GM18909 (cell line): ENCODE data around the gene MCTP1.

ENCODE experiments used
- ATAC-seq: cut with Tn5 transposase; IDR thresholded peaks from one replicate; pipeline ENCODE4 v1.9.1; 2021; ENCODE audit warnings: mild to moderate bottlenecking; ENCODE audit not compliant: unreplicated experiment, poor library complexity

Gene MCTP1

GRCh38 chr5:94793113-94793815 lies 491.6 kb downstream of the MCTP1 start:
- peak; percentile 100 for ATAC-seq

- no peak for ATAC-seq
Measured at GRCh38 chr5:94791829-94792228, 493.1 kb downstream of the MCTP1 start.

GRCh38 chr5:94788527-94788926 lies 496.4 kb downstream of the MCTP1 start:
- ATAC-seq: no peak

GRCh38 chr5:94784536-94785505 lies 500.1 kb downstream of the MCTP1 start:
- no peak for ATAC-seq

GRCh38 chr5:94782383-94782782 lies 502.5 kb downstream of the MCTP1 start:
- no peak for ATAC-seq

- no peak for ATAC-seq
Measured at GRCh38 chr5:94779684-94780083, 505.2 kb downstream of the MCTP1 start.

GRCh38 chr5:94778732-94779131 lies 506.2 kb downstream of the MCTP1 start:
- ATAC-seq: no peak

GRCh38 chr5:94778299-94778698 lies 506.6 kb downstream of the MCTP1 start:
- ATAC-seq: no peak

- no peak for ATAC-seq
Measured at GRCh38 chr5:94777056-94777880, 507.6 kb downstream of the MCTP1 start.

GRCh38 chr5:94776167-94776566 lies 508.7 kb downstream of the MCTP1 start:
- ATAC-seq: no peak

GRCh38 chr5:94775088-94775487 lies 509.8 kb downstream of the MCTP1 start:
- no peak for ATAC-seq

- no peak for ATAC-seq
Measured at GRCh38 chr5:94771742-94772141, 513.2 kb downstream of the MCTP1 start.

GRCh38 chr5:94769996-94770395 lies 514.9 kb downstream of the MCTP1 start:
- no peak for ATAC-seq

- no peak for ATAC-seq
Measured at GRCh38 chr5:94761786-94762185, 523.1 kb downstream of the MCTP1 start.

GRCh38 chr5:94761055-94761454 lies 523.8 kb downstream of the MCTP1 start:
- no peak for ATAC-seq

GRCh38 chr5:94759961-94760360 lies 524.9 kb downstream of the MCTP1 start:
- no peak for ATAC-seq

- ATAC-seq: no peak
Measured at GRCh38 chr5:94759022-94759421, 525.9 kb downstream of the MCTP1 start.

GRCh38 chr5:94754824-94755223 lies 530.1 kb downstream of the MCTP1 start:
- no peak for ATAC-seq

GRCh38 chr5:94751460-94751859 lies 533.4 kb downstream of the MCTP1 start:
- ATAC-seq: no peak

GRCh38 chr5:94750681-94751080 lies 534.2 kb downstream of the MCTP1 start:
- ATAC-seq: no peak

- ATAC-seq: peak; percentile 27
Measured at GRCh38 chr5:94749042-94749441, 535.9 kb downstream of the MCTP1 start.
